ENCODE data around the gene SEMA5B.

SEMA5B gene

DNA sequence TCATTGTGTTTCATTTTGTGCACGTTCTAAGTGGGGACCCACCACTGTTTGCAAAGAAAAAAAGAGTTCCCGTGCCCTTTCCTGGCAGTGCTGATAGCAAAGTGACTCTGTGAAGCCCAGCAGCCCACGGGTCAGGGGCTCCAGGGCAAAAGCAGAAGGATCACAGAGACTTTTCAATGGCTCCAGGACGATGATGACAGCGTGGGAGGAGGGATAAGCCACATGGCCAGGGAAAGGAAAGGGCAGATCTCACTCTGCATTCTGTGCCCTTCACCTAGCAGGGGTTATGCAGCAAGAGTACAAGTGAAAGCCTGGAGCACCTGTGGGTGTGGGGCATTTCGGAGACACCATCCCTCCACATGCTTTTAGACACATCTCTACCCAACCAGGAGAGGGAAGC is 35.4 kb downstream of the SEMA5B start:
- no peak for TF ChIP-seq SIN3A (IDR thresholded peaks at IDR 0.05; ENCODE audit: borderline replicate concordance, insufficient read depth, low read length)
- TF ChIP-seq POLR2AphosphoS5 (IDR thresholded peaks at IDR 0.05; ENCODE audit: low read depth, low read length): no peak
- no peak for TF ChIP-seq TAF1 (IDR thresholded peaks at IDR 0.05; ENCODE audit: borderline replicate concordance, insufficient read depth, low read length)
- TF ChIP-seq, protein P1, sequence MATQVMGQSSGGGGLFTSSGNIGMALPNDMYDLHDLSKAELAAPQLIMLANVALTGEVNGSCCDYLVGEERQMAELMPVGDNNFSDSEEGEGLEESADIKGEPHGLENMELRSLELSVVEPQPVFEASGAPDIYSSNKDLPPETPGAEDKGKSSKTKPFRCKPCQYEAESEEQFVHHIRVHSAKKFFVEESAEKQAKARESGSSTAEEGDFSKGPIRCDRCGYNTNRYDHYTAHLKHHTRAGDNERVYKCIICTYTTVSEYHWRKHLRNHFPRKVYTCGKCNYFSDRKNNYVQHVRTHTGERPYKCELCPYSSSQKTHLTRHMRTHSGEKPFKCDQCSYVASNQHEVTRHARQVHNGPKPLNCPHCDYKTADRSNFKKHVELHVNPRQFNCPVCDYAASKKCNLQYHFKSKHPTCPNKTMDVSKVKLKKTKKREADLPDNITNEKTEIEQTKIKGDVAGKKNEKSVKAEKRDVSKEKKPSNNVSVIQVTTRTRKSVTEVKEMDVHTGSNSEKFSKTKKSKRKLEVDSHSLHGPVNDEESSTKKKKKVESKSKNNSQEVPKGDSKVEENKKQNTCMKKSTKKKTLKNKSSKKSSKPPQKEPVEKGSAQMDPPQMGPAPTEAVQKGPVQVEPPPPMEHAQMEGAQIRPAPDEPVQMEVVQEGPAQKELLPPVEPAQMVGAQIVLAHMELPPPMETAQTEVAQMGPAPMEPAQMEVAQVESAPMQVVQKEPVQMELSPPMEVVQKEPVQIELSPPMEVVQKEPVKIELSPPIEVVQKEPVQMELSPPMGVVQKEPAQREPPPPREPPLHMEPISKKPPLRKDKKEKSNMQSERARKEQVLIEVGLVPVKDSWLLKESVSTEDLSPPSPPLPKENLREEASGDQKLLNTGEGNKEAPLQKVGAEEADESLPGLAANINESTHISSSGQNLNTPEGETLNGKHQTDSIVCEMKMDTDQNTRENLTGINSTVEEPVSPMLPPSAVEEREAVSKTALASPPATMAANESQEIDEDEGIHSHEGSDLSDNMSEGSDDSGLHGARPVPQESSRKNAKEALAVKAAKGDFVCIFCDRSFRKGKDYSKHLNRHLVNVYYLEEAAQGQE (IDR thresholded peaks at IDR 0.05; ENCODE audit: insufficient read depth in 1 of 2, low read depth in 2 of 2, low read length in 2 of 2): no peak
- TF ChIP-seq FOXP2 (optimal IDR thresholded peaks at IDR 0.05; ENCODE audit: borderline replicate concordance, extremely low read depth, extremely low read length, insufficient read depth): no peak

DNA sequence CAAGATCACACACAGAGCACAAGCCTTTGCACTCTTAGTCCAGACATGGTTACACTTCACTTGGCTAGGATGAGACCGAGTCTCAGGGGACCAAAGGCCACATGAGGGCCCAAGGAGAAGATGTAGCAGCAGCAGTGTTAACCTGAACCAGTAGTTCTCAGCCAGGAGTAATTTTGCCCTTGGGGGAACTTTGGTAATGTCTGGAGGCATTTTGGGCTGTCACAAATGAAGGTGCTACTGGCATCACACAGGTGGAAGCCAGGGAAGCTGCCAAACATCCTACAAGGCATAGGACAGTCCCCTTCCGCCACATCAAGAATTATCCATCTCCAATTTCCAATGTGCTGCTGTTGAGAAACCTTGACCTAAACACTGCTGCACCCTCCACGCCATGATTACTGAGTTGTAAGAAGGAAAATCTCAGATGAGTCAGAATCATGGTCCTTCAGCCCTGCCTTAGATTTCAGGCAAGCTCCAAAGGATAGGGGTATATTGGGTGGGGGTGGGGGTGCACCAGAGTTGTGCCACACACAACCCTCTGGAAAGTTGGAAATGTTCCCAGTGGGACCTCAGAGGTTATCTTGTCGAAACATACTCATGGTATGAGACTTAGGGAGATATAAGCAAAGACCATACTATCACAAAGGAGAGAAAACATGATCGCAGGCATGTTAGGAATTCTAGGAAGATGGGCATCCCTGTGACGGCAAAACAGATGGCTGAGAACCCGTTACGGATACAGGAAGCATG is 36.2 kb downstream of the SEMA5B start:
- TF ChIP-seq SIN3A (IDR thresholded peaks at IDR 0.05; ENCODE audit: borderline replicate concordance, insufficient read depth, low read length): no peak
- TF ChIP-seq TAF1 (IDR thresholded peaks at IDR 0.05; ENCODE audit: borderline replicate concordance, insufficient read depth, low read length): no peak
- no peak for TF ChIP-seq POLR2AphosphoS5 (IDR thresholded peaks at IDR 0.05; ENCODE audit: low read depth, low read length)
- TF ChIP-seq FOXP2 (optimal IDR thresholded peaks at IDR 0.05; ENCODE audit: borderline replicate concordance, extremely low read depth, extremely low read length, insufficient read depth): no peak
- TF ChIP-seq, protein P1 (IDR thresholded peaks at IDR 0.05; ENCODE audit: insufficient read depth in 1 of 2, low read depth in 2 of 2, low read length in 2 of 2): no peak

DNA sequence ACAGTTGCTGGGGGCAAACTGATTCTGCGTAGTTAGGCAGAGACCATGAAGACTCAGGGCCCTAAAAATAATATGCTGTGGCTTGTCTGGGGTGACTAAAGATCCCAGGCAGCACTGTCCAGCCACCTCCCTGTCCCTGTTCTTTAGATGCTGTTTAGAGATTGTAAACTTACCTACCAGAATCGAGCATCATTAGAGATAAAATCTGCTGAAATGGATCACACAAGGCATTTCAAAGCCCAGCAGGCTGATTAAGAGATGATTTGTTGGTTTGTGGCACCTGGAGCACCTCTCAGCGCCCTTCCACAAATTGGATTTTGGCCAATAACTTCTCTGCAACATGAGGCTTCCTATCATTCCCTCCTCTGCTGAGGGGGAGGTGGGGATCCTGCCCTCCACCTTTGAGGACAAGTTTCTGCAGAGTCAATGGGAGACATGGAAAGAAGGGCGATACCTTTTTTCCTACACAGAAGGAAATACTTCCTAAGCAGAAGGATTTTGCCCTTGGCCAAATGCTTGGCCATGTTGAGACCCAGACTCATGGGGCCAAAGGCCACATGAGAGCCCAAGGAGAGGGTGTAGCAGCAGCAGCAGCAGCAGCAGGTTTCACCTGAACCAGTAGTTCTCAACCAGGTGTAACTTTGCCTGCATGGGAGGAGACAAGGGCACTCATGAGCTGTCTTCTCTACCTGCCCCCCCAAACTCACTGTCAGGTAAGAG is 37.5 kb downstream of the SEMA5B start:
- TF ChIP-seq, protein P1 (IDR thresholded peaks at IDR 0.05; ENCODE audit: insufficient read depth in 1 of 2, low read depth in 2 of 2, low read length in 2 of 2): no peak
- TF ChIP-seq POLR2AphosphoS5 (IDR thresholded peaks at IDR 0.05; ENCODE audit: low read depth, low read length) (no peak), SIN3A (IDR thresholded peaks at IDR 0.05; ENCODE audit: borderline replicate concordance, insufficient read depth, low read length) (no peak), TAF1 (IDR thresholded peaks at IDR 0.05; ENCODE audit: borderline replicate concordance, insufficient read depth, low read length) (no peak)

DNA sequence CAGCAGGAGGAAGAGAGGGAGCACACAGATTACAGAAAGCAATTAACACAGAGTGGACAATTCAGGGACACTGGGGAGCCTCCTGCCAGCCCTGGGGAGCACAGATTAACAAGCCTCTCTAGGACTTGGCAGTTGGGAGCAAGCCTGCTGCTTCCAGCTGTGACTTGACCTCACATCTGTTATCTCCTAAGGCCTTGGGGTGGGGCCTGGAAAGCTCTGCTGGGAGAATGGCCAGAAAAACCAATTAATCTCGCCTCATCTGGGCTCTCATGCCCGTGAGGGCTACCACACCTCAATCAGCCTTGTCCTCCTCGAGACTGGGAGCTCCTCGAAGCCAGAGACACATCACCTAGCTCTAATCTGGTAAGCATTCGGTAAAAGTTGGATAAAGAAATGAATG is 39.1 kb downstream of the SEMA5B start:
- no peak for TF ChIP-seq FOXP2 (optimal IDR thresholded peaks at IDR 0.05; ENCODE audit: borderline replicate concordance, extremely low read depth, extremely low read length, insufficient read depth)
- TF ChIP-seq, protein P1 (IDR thresholded peaks at IDR 0.05; ENCODE audit: insufficient read depth in 1 of 2, low read depth in 2 of 2, low read length in 2 of 2): no peak
- no peak for TF ChIP-seq TAF1 (IDR thresholded peaks at IDR 0.05; ENCODE audit: borderline replicate concordance, insufficient read depth, low read length)
- TF ChIP-seq SIN3A (IDR thresholded peaks at IDR 0.05; ENCODE audit: borderline replicate concordance, insufficient read depth, low read length): no peak
- no peak for TF ChIP-seq POLR2AphosphoS5 (IDR thresholded peaks at IDR 0.05; ENCODE audit: low read depth, low read length)

All from PFSK-1 (cell line).